ENCODE measurements around the gene MED12L.

The MED12L gene

DNA sequence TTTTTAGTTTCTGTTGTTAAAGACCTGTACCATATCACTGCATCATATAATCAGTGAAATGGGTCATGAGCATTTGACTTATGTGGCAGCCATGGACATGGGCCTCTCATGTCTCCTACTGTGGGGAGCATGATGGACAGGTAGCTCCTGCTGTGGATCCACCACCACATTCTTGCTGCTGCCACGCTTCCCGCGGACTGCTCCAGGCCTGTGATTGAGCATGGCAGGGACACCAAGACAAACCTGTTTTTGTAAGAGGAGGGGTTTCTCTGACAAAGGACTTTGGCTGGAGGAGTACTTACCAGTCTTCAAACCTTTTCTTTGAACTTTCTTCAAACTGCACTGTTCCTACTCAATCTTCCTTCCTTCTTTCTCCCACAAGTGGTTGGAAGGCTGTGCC is 210.8 kb downstream of the MED12L start:
- Histone ChIP-seq H3K4me3 (ENCODE audit: low read depth, low read length, poor library complexity, severe bottlenecking) (no peak overlapping the region), H3K4me2 (ENCODE audit: low read length) (no peak overlapping the region), H4K20me1 (ENCODE audit: insufficient read depth, low read length) (no peaks in the 10 kb centered on the region), H3K79me2 (ENCODE audit: insufficient read depth, low read length) (no peaks in the 10 kb centered on the region), H3K9ac (ENCODE audit: low read length) (no peak overlapping the region), H3K9me3 (ENCODE audit: low read length) (no peaks in the 10 kb centered on the region), H3K9me2 (ENCODE audit: low read depth, low read length) (no peaks in the 10 kb centered on the region), H3K36me3 (ENCODE audit: insufficient read depth, low read length) (no peaks in the 10 kb centered on the region), H2AFZ (ENCODE audit: low read length) (no peak overlapping the region), H3K27ac (ENCODE audit: low read depth, low read length, poor library complexity, severe bottlenecking) (no peak overlapping the region), H3K27me3 (ENCODE audit: insufficient read depth, low read length) (no peaks in the 10 kb centered on the region), H3K4me1 (ENCODE audit: insufficient read depth, low read length, severe bottlenecking) (no peaks in the 10 kb centered on the region), H3F3A (ENCODE audit: insufficient read depth, low read length) (no peaks in the 10 kb centered on the region)
- TF ChIP-seq, protein P1, sequence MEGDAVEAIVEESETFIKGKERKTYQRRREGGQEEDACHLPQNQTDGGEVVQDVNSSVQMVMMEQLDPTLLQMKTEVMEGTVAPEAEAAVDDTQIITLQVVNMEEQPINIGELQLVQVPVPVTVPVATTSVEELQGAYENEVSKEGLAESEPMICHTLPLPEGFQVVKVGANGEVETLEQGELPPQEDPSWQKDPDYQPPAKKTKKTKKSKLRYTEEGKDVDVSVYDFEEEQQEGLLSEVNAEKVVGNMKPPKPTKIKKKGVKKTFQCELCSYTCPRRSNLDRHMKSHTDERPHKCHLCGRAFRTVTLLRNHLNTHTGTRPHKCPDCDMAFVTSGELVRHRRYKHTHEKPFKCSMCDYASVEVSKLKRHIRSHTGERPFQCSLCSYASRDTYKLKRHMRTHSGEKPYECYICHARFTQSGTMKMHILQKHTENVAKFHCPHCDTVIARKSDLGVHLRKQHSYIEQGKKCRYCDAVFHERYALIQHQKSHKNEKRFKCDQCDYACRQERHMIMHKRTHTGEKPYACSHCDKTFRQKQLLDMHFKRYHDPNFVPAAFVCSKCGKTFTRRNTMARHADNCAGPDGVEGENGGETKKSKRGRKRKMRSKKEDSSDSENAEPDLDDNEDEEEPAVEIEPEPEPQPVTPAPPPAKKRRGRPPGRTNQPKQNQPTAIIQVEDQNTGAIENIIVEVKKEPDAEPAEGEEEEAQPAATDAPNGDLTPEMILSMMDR (IDR thresholded peaks at IDR 0.05; ENCODE audit: low read length): no peak
- TF ChIP-seq EZH2 (IDR thresholded peaks at IDR 0.05; ENCODE audit: borderline replicate concordance, low read length): no peak

DNA sequence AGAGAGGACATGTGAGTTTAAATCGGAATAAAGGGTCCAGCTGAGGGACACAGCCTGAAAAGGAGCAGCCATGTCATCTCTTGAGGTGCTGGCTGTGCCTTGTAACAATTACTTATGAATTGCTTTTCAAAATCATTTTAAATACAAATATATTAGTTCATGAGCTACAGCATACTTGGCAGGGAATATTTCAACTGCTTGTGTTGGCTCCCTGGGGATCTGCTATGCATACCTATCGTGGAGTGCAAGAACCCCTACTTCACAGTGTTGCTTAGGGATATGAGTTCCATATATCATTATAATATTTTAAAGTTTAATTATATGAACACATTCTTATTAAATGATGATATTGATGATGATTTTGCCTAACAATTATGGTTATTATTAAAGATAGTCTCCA is 212.0 kb downstream of the MED12L start:
- H3F3A ChIP-seq (ENCODE audit: insufficient read depth, low read length): no peaks in the 10 kb centered on the region
- TF ChIP-seq, protein P1 (IDR thresholded peaks at IDR 0.05; ENCODE audit: low read length): no peak
- TF ChIP-seq EZH2 (IDR thresholded peaks at IDR 0.05; ENCODE audit: borderline replicate concordance, low read length): no peak
- H3K4me3 ChIP-seq (ENCODE audit: low read depth, low read length, poor library complexity, severe bottlenecking): no peak overlapping the region
- H3K9me2 ChIP-seq (ENCODE audit: low read depth, low read length): no peaks in the 10 kb centered on the region
- H3K9ac ChIP-seq (ENCODE audit: low read length): no peak overlapping the region
- no peaks in the 10 kb centered on the region for H3K27me3 ChIP-seq (ENCODE audit: insufficient read depth, low read length)
- no peak overlapping the region for H2AFZ ChIP-seq (ENCODE audit: low read length)
- no peaks in the 10 kb centered on the region for H3K36me3 ChIP-seq (ENCODE audit: insufficient read depth, low read length)
- H3K79me2 ChIP-seq (ENCODE audit: insufficient read depth, low read length): no peaks in the 10 kb centered on the region
- H3K4me2 ChIP-seq (ENCODE audit: low read length): no peak overlapping the region
- no peak overlapping the region for H3K27ac ChIP-seq (ENCODE audit: low read depth, low read length, poor library complexity, severe bottlenecking)
- no peaks in the 10 kb centered on the region for H4K20me1 ChIP-seq (ENCODE audit: insufficient read depth, low read length)
- H3K9me3 ChIP-seq (ENCODE audit: low read length): no peaks in the 10 kb centered on the region
- no peaks in the 10 kb centered on the region for H3K4me1 ChIP-seq (ENCODE audit: insufficient read depth, low read length, severe bottlenecking)

DNA sequence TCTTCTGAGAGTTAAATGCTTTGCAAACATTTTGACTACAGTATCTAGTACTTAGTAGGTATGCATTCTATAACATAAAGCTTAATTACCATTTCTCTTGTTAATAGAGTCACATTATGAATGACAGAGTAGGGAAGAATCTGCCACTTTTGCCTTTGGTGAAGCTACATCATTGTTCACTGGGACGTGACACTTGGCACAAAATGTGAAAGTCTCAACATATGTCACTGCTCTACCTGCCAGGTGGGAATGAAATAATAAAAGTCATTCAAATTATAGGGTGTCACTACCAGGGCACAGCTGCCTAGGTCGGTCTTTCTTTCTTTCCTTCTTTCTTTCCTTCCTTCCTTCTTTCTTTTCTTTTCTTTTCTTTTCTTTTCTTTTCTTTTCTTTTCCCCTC is 213.5 kb downstream of the MED12L start:
- H3K4me1 ChIP-seq (ENCODE audit: insufficient read depth, low read length, severe bottlenecking): no peaks in the 10 kb centered on the region
- H3K27ac ChIP-seq (ENCODE audit: low read depth, low read length, poor library complexity, severe bottlenecking): no peak overlapping the region
- no peaks in the 10 kb centered on the region for H3K27me3 ChIP-seq (ENCODE audit: insufficient read depth, low read length)
- TF ChIP-seq EZH2 (IDR thresholded peaks at IDR 0.05; ENCODE audit: borderline replicate concordance, low read length): no peak
- TF ChIP-seq, protein P1 (IDR thresholded peaks at IDR 0.05; ENCODE audit: low read length): no peak
- no peak overlapping the region for H3K4me3 ChIP-seq (ENCODE audit: low read depth, low read length, poor library complexity, severe bottlenecking)
- no peaks in the 10 kb centered on the region for H3K36me3 ChIP-seq (ENCODE audit: insufficient read depth, low read length)
- H3K9ac ChIP-seq (ENCODE audit: low read length): no peak overlapping the region
- no peaks in the 10 kb centered on the region for H3K9me3 ChIP-seq (ENCODE audit: low read length)
- H3F3A ChIP-seq (ENCODE audit: insufficient read depth, low read length): no peaks in the 10 kb centered on the region
- no peaks in the 10 kb centered on the region for H3K79me2 ChIP-seq (ENCODE audit: insufficient read depth, low read length)
- no peaks in the 10 kb centered on the region for H3K9me2 ChIP-seq (ENCODE audit: low read depth, low read length)
- no peak overlapping the region for H2AFZ ChIP-seq (ENCODE audit: low read length)
- H4K20me1 ChIP-seq (ENCODE audit: insufficient read depth, low read length): no peaks in the 10 kb centered on the region
- no peak overlapping the region for H3K4me2 ChIP-seq (ENCODE audit: low read length)
